Transverse colon (tissue), 4 donors: ENCODE data around the gene RHEB.
"Not testable (repeated sequence)": the region's sequence is repeated elsewhere in the genome, so short reads cannot be mapped to it uniquely, and the experiment has no call there.

ENCODE experiments used
- CTCF ChIP-seq, 5 experiments: fragments of 200-600 bp in 3 of 5; fragments of 450-650 bp in 2 of 5; sonication (generic) in 3 of 5; IDR thresholded peaks; 1 replicate in 2 of 5; 2 replicates in 3 of 5; pipeline ENCODE4 v1.5.1; 2016 to 2017; ENCODE audit warnings: antibody characterized with exemption in 5 of 5, inconsistent platforms in 3 of 5, mild to moderate bottlenecking in 2 of 5, moderate library complexity in 1 of 5
- EP300 ChIP-seq: sonication (generic); formaldehyde crosslinking; IDR thresholded peaks from one replicate; pipeline ENCODE4 v1.6.1; 2017; ENCODE audit warnings: antibody characterized with exemption, low read depth
- POLR2A ChIP-seq: fragments of 450-650 bp; IDR thresholded peaks from one replicate; pipeline ENCODE4 v1.6.1; 2016; ENCODE audit warnings: antibody characterized with exemption, mild to moderate bottlenecking, moderate library complexity
- POLR2AphosphoS5 ChIP-seq, 3 donors: sonication (generic); formaldehyde crosslinking; IDR thresholded peaks; one replicate each; pipeline ENCODE4 v1.6.1; 2016; ENCODE audit warnings: antibody characterized with exemption in 3 of 3

GRCh38 chr7:151536178-151536577 lies 16.5 kb upstream of the RHEB start:
- not testable (repeated sequence) for TF ChIP-seq POLR2AphosphoS5 (IDR thresholded peaks at IDR 0.05); CTCF (IDR thresholded peaks at IDR 0.05); POLR2A; EP300
